Caco-2 (cell line): ENCODE results near the gene HIVEP1. TPM values are rescaled to one million over a fixed set of nuclear protein-coding genes. Genes with fewer than 3 reads are reported as not detected.

Experiments used
- BruUV-seq: library from RNA; stranded (reverse); fragments of 400-500 nt; replicated peaks from 2 replicates; lab custom pipeline; 2021; lab: Mats Ljungman, UMichigan
- CTCF ChIA-PET: fragments of 300-600 bp; sonication (Branson Sonifier 250); formaldehyde crosslinking; loops from one replicate; lab custom pipeline; 2022; ENCODE audit warnings: antibody characterized with exemption; lab: Charles Lee
- POLR2A ChIA-PET: fragments of 300-600 bp; sonication (Branson Sonifier 250); formaldehyde crosslinking; loops from one replicate; lab custom pipeline; 2022; ENCODE audit warnings: antibody characterized with exemption; lab: Charles Lee
- DNase-seq, 2 experiments: peaks; one replicate each; pipeline versions ENCODE4 v3.0.0 to v3.0.0-alpha.2; 2020 to 2022
- H3K27me3 ChIP-seq: replicated peaks from 2 replicates; pipeline ENCODE4 v1.6.0; 2011; ENCODE audit warnings: low read length; ENCODE audit not compliant: control insufficient read depth, insufficient read depth
- H3K36me3 ChIP-seq: 2 replicates; pipeline ENCODE4 v1.5.1; 2011; ENCODE audit warnings: low read length; ENCODE audit not compliant: control insufficient read depth, insufficient read depth
- H3K4me1 ChIP-seq: fragments of 250-450 bp; sonication (Bioruptor Pico); 2 replicates; pipeline ENCODE4 v1.5.1; 2020; ENCODE audit warnings: mild to moderate bottlenecking
- H3K4me3 ChIP-seq: 2 replicates; pipeline ENCODE4 v1.5.1; 2011; ENCODE audit warnings: low read depth, mild to moderate bottlenecking, control low read depth, low read length
- H3K9me3 ChIP-seq: fragments of 250-450 bp; sonication (Bioruptor Pico); 2 replicates; pipeline ENCODE4 v1.5.1; 2020; ENCODE audit warnings: mild to moderate bottlenecking, moderate library complexity
- H3K27ac Mint-ChIP-seq: one replicate; pipeline ENCODE4 v1.8.0; 2022; ENCODE audit warnings: mixed read lengths; ENCODE audit not compliant: unreplicated experiment
- H3K27me3 Mint-ChIP-seq: one replicate; pipeline ENCODE4 v1.8.0; 2022; ENCODE audit warnings: mixed read lengths; ENCODE audit not compliant: insufficient read depth, unreplicated experiment
- H3K36me3 Mint-ChIP-seq: one replicate; pipeline ENCODE4 v1.8.0; 2022; ENCODE audit warnings: mild to moderate bottlenecking, mixed read lengths; ENCODE audit not compliant: insufficient read depth, unreplicated experiment
- H3K4me1 Mint-ChIP-seq: one replicate; pipeline ENCODE4 v1.8.0; 2022; ENCODE audit warnings: low read depth, mixed read lengths; ENCODE audit not compliant: unreplicated experiment
- H3K4me3 Mint-ChIP-seq: one replicate; pipeline ENCODE4 v1.8.0; 2022; ENCODE audit warnings: mild to moderate bottlenecking, moderate library complexity, mixed read lengths; ENCODE audit not compliant: unreplicated experiment
- H3K9me3 Mint-ChIP-seq: one replicate; pipeline ENCODE4 v1.8.0; 2022; ENCODE audit warnings: mixed read lengths; ENCODE audit not compliant: unreplicated experiment
- intact Hi-C: fragments of 100-400 bp; cut with micrococcal nuclease; formaldehyde crosslinking; loops from one replicate; pipeline ENCODE4 v1.10.0; 2022; ENCODE audit not compliant: unreplicated experiment
- total RNA-seq: library from RNA; stranded (reverse); gene quantifications from 2 replicates; pipeline ENCODE4 v1.2.3, GENCODE V29; 2022
- TF ChIP-seq, protein P1 (sequence below), 2 experiments: fragments of 200-600 bp in 1 of 2; IDR thresholded peaks; 1 replicate in 1 of 2; 2 replicates in 1 of 2; pipeline versions ENCODE4 v1.5.1 to v1.8.0; 2011 to 2022; ENCODE audit warnings: antibody characterized with exemption in 1 of 2, control low read depth in 1 of 2, inconsistent platforms in 1 of 2, low read depth in 1 of 2, low read length in 1 of 2, mild to moderate bottlenecking in 1 of 2, moderate library complexity in 1 of 2; ENCODE audit not compliant: insufficient read depth in 1 of 2, severe bottlenecking in 1 of 2, unreplicated experiment in 1 of 2

The HIVEP1 gene
- total RNA-seq, 1 experiment from 2014 or later = 22.8 TPM

DNA sequence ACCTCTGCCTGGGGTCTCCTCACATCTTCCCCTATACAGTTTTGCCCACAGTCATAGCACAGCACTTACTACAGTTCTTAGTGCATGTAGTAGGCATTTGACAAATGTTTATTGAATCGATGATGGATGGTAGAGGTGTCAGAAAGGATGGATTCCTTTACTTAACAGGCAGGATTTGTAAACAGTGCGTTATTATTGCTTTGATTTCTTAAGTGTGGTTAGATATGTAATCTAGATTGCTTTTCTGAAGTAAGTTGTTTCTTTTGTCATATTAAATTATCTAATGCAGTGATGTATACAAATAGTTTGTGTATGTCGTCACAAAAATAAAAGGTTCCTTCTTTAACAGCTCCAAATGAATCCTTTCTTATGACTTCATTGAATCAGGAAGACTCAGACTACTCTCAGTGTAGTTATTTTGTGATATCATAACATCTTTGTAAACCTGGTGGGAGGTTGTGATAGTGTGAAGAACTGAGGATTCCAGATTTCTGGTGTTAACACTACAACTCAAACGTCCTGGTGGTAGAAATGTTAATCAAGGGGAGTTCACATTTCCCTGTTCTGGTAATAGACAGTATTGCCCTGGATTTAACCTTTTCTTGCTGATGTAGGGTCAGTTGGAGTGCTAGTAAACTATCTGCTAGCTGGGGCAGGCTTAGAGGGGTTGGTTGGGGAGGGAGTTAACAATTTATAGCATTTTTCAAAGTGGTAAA, 87.7 kb downstream of the HIVEP1 start:
- TF ChIP-seq, protein P1, sequence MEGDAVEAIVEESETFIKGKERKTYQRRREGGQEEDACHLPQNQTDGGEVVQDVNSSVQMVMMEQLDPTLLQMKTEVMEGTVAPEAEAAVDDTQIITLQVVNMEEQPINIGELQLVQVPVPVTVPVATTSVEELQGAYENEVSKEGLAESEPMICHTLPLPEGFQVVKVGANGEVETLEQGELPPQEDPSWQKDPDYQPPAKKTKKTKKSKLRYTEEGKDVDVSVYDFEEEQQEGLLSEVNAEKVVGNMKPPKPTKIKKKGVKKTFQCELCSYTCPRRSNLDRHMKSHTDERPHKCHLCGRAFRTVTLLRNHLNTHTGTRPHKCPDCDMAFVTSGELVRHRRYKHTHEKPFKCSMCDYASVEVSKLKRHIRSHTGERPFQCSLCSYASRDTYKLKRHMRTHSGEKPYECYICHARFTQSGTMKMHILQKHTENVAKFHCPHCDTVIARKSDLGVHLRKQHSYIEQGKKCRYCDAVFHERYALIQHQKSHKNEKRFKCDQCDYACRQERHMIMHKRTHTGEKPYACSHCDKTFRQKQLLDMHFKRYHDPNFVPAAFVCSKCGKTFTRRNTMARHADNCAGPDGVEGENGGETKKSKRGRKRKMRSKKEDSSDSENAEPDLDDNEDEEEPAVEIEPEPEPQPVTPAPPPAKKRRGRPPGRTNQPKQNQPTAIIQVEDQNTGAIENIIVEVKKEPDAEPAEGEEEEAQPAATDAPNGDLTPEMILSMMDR (IDR thresholded peaks at IDR 0.05; ENCODE audit: insufficient read depth in 1 of 2, low read depth in 1 of 2, low read length in 1 of 2, severe bottlenecking in 1 of 2, unreplicated experiment in 1 of 2) = no peak
- intact Hi-C loops = no loop called here
- H3K36me3 ChIP-seq = no peaks in the 10 kb centered on the region
- no peaks in the 10 kb centered on the region for H3K4me1 ChIP-seq
- H3K36me3 Mint-ChIP-seq = no peaks in the 10 kb centered on the region
- no peaks in the 10 kb centered on the region for H3K4me1 Mint-ChIP-seq
- no peaks in the 10 kb centered on the region for H3K27me3 ChIP-seq
- no peaks in the 10 kb centered on the region for H3K9me3 ChIP-seq
- no peak overlapping the region for H3K4me3 Mint-ChIP-seq
- H3K27ac Mint-ChIP-seq = no peak overlapping the region
- BruUV-seq = no TSS peak
- H3K4me3 ChIP-seq = no peak overlapping the region
- H3K27me3 Mint-ChIP-seq = no peaks in the 10 kb centered on the region
- no peaks in the 10 kb centered on the region for H3K9me3 Mint-ChIP-seq
- POLR2A ChIA-PET = no interaction called here
- CTCF ChIA-PET = no interaction called here
- DNase-seq = no peak

DNA sequence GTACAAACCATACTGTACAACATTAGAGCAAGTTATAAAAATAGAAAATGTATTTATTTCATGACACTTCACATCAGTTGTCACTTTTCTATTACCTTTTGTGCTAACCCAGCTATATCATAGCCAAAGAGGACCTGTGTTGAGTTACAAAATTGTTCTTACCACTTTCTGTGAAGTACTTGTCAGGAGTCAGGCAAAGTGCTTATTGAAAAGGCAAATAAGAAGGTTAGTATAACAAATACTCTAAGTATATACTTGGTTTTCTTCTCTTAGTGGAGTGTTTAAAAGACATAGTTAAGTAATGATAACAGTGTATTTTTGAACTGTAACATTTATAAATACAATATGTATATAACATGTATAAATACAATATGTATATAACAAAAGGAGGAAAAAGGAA, 88.9 kb downstream of the HIVEP1 start:
- H3K4me1 ChIP-seq = no peaks in the 10 kb centered on the region
- H3K9me3 ChIP-seq = no peaks in the 10 kb centered on the region
- intact Hi-C loops = no loop called here
- Mint-ChIP-seq H3K4me1 (no peaks in the 10 kb centered on the region), H3K4me3 (no peak overlapping the region), H3K27me3 (no peaks in the 10 kb centered on the region), H3K9me3 (no peaks in the 10 kb centered on the region), H3K27ac (no peak overlapping the region), H3K36me3 (no peaks in the 10 kb centered on the region)
- TF ChIP-seq, protein P1 (IDR thresholded peaks at IDR 0.05; ENCODE audit: insufficient read depth in 1 of 2, low read depth in 1 of 2, low read length in 1 of 2, severe bottlenecking in 1 of 2, unreplicated experiment in 1 of 2) = no peak
- no peaks in the 10 kb centered on the region for H3K36me3 ChIP-seq
- ChIA-PET CTCF (no interaction called here), POLR2A (no interaction called here)
- BruUV-seq = no TSS peak
- no peaks in the 10 kb centered on the region for H3K27me3 ChIP-seq
- no peak for DNase-seq
- no peak overlapping the region for H3K4me3 ChIP-seq

GRCh38 chr6:12101653-12102312, 89.7 kb downstream of the HIVEP1 start:
- no peak for DNase-seq
- CTCF ChIA-PET = no interaction called here
- Mint-ChIP-seq H3K27me3 (no peaks in the 10 kb centered on the region), H3K4me3 (no peak overlapping the region), H3K4me1 (no peaks in the 10 kb centered on the region), H3K27ac (peak overlapping the region; percentile 22), H3K9me3 (no peaks in the 10 kb centered on the region), H3K36me3 (no peaks in the 10 kb centered on the region)
- Histone ChIP-seq H3K36me3 (no peaks in the 10 kb centered on the region), H3K9me3 (no peaks in the 10 kb centered on the region), H3K4me1 (no peaks in the 10 kb centered on the region), H3K4me3 (no peak overlapping the region), H3K27me3 (no peaks in the 10 kb centered on the region)
- intact Hi-C loops = no loop called here
- POLR2A ChIA-PET = no interaction called here
- TF ChIP-seq, protein P1 (IDR thresholded peaks at IDR 0.05; ENCODE audit: insufficient read depth in 1 of 2, low read depth in 1 of 2, low read length in 1 of 2, severe bottlenecking in 1 of 2, unreplicated experiment in 1 of 2) = no peak
- BruUV-seq = no TSS peak
